Measurements from ENCODE around the gene RANBP9. TPM values are rescaled to one million over a fixed set of nuclear protein-coding genes. Genes with fewer than 3 reads are reported as not detected.

Gene RANBP9
- total and polyA plus RNA-seq, 2 of the 13 experiments (the other 11 are each of a cell fraction or from before 2014, with no cell fraction given), result 26.6 to 30.6 TPM

- TF ChIP-seq ZNF609 (CRISPR knock-in tag; IDR thresholded peaks at IDR 0.05; ENCODE audit: borderline replicate concordance) (no peak), SIX4 (CRISPR knock-in tag; IDR thresholded peaks at IDR 0.05) (no peak), KAT2B (IDR thresholded peaks at IDR 0.05; ENCODE audit: borderline replicate concordance, low read depth, low read length) (no peak), PHF20 (CRISPR knock-in tag; IDR thresholded peaks at IDR 0.05) (no peak)
These were observed 16.4 kb downstream of the RANBP9 start (continued) for GRCh38 chr6:13695252-13695651.

GRCh38 chr6:13694562-13694961 is 17.1 kb downstream of the RANBP9 start:
- H3K79me2 ChIP-seq (ENCODE audit: insufficient read depth, low read length), result peaks cover 85% of the 10 kb centered on the region
- intact Hi-C loops (cut with micrococcal nuclease; ENCODE audit: unreplicated experiment), result no loop called here

More at GRCh38 chr6:13694562-13694961, 17.1 kb downstream of the RANBP9 start:
- Histone ChIP-seq H2AFZ (ENCODE audit: low read length) (no peak overlapping the region), H3K27ac (ENCODE audit: extremely low read length, insufficient read depth, low read length) (no peak overlapping the region), H3K4me3 (replicated peaks in 1 of 3; ENCODE audit: insufficient read depth in 1 of 3, low read depth in 2 of 3, low read length in 3 of 3) (no peak overlapping the region), H3K4me1 (ENCODE audit: insufficient read depth, low read length) (peaks cover 11% of the 10 kb centered on the region), H3K9ac (ENCODE audit: insufficient read depth, low read depth, low read length) (no peak overlapping the region), H3K4me2 (ENCODE audit: low read depth, low read length) (no peak overlapping the region), H4K20me1 (ENCODE audit: insufficient read depth, low read length) (peaks cover 3% of the 10 kb centered on the region; the same call in 1 of the 2 replicates), H3K27me3 (ENCODE audit: control insufficient read depth in 1 of 2, insufficient read depth in 2 of 2, low read length in 2 of 2) (no peaks in the 10 kb centered on the region), H3K9me3 (ENCODE audit: low read length) (no peaks in the 10 kb centered on the region), H3K36me3 (replicated peaks in 1 of 2; ENCODE audit: control insufficient read depth in 1 of 2, insufficient read depth in 2 of 2, low read length in 2 of 2) (peaks cover 2 to 46% of the 10 kb centered on the region in 2 experiments; a peak in 4 of 5 replicates)
- no peak for TF ChIP-seq NBN (conservative IDR thresholded peaks at IDR 0.05)
- ATAC-seq (no peak), DNase-seq (ENCODE audit: low spot score) (no peak), FAIRE-seq (no peak)
- in situ Hi-C loops (cut with HindIII; ENCODE audit: extremely low pct_ligation_motif_present, low pct_unique_long_range_greater_than_20kb), result no loop called here
- no TSS peak for BruUV-seq (replicated peaks)
- 97% methylated on average over 4 of the region's 4 CpGs for WGBS (ENCODE audit: low lambda C conversion rate)
- ChIA-PET POLR2A (interaction anchor here (1.0 to 1.1 kb wide), 2 partner anchors 17 to 70 kb away, joined by 3 to 5 read pairs; partner anchors contain the start of gene RANBP9), CTCF (ENCODE audit: low intra/inter-chr PET ratio, low total read pairs) (no interaction called here)
